HG02588 (cell line): Measurements from ENCODE around the gene ACTL7A.
"Not testable (repeated sequence)": the region's sequence is repeated elsewhere in the genome, so short reads cannot be mapped to it uniquely, and the experiment has no call there.

Experiments
- ATAC-seq: cut with Tn5 transposase; IDR thresholded peaks from one replicate; pipeline ENCODE4 v1.9.1; 2021; ENCODE audit warnings: mild to moderate bottlenecking, moderate library complexity; ENCODE audit not compliant: unreplicated experiment

Gene ACTL7A

GRCh38 chr9:108876425-108876824, 14.4 kb downstream of the ACTL7A start:
- no peak for ATAC-seq

- ATAC-seq, result no peak
These were observed 15.5 kb downstream of the ACTL7A start for GRCh38 chr9:108877524-108877923.

GRCh38 chr9:108880738-108881316, 18.8 kb downstream of the ACTL7A start:
- ATAC-seq, result no peak

DNA sequence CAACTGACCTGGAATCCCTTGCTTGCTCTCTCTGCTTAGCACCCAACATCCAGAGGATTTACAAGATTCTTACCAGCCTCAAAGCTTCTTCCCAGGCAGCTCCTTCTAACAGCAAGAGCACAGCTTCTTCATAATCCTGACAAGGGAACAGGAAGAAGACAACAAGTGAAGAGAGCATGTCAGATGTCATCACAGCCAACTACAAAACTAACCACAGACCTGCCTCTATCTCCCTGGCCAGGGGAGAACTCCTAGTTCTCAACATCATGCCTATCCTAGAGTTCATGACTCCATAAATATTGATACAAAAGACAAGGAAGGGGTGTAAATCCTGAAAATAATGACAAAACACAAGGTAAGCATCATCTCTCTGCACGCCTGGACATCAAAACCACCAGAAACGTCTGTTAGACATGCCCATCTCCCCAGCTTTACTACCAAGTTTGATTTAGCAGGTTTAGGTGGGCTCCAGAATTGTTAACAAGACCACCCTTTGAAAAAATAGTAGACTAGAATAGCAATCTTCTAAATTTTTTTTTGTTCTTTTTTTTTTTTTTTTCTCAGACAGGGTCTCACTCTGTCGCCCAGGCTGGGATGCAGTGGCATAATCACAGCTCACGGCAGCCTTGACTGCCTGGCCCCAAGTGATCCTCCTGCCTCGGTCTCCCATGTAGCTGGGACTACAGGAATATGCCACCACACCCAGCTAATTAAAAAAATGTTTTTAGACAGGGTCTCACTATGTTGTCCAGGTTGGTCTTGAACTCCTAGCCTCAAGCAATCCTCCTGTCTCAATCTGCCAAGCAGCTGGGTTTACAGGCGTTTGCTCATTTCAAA, 20.2 kb downstream of the ACTL7A start:
- no peak for ATAC-seq

GRCh38 chr9:108883085-108883484, 21.0 kb downstream of the ACTL7A start:
- no peak for ATAC-seq

- ATAC-seq, result no peak
These were observed 22.6 kb downstream of the ACTL7A start for GRCh38 chr9:108884701-108885100.

DNA sequence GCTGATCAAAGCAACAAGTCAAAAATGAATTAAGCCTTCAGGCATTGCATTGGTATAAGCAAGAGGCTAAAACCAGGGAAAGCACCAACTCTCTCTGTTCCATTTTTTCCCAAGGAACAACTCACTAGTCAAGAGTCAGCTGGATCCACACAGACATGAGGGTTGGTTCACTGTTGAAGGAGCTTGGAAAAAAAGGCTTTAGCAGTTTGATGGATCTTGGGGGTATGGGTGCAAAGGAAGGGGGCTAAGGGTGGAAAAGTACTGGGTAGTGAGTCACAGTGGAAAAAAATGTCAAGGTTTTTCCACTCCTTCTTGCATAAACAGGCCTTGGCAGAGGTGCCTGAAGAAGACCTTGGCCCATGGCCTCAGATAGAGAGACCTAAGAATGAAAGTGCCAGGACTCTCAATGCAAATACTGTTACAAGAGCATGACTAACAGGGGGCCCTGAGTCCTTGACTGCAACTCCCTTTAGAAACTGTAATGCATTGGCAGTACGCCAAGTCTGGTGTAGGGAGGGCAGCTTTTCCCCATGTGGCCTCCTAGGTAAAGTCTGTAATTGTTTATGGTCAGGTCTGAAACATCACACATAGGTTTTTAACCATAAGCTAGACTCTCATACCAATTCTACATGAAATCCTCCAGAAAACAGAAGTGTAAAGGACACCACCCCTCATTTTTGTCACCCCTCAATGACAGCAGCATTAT, 23.7 kb downstream of the ACTL7A start:
- ATAC-seq, result peak; percentile 99

GRCh38 chr9:108886594-108887271, 24.7 kb downstream of the ACTL7A start:
- ATAC-seq, result not testable (repeated sequence)

- ATAC-seq, result no peak
These were observed 27.6 kb downstream of the ACTL7A start for GRCh38 chr9:108889649-108890067.

GRCh38 chr9:108894225-108894997, 32.3 kb downstream of the ACTL7A start:
- ATAC-seq, result no peak

DNA sequence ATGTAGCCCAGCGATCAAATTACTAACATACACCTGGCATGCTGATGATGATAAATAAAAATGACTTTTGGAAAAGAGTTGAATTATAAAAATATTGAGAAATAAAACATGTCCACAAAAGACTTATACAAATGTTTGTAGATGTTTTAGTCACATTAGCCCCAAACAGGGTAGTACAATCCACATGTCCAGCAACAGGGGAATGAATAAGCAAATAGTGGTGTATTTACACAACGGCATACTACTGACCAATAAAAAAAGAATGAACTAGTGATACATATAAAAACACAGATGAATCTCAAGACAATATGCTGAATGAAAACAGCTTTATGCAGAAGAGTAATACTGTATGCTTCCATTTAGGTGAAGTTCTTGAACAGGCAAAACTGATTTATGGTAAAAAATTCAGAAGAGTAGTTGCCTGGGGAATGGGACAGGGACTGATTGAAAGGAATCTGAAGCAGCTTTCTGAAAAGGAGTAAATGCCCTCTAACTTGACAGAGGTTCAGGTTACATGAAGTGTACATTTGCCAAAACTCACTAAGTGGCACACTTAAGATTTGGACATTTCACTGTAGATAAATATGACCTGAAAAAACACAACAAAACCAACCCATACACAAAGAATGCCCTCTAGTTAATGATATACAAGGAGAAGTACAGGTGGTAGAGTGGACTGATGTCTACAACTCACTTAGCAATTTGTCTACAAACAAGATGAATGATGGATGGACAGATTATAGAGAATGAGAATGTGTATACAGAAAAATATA, 35.4 kb downstream of the ACTL7A start:
- no peak for ATAC-seq

DNA sequence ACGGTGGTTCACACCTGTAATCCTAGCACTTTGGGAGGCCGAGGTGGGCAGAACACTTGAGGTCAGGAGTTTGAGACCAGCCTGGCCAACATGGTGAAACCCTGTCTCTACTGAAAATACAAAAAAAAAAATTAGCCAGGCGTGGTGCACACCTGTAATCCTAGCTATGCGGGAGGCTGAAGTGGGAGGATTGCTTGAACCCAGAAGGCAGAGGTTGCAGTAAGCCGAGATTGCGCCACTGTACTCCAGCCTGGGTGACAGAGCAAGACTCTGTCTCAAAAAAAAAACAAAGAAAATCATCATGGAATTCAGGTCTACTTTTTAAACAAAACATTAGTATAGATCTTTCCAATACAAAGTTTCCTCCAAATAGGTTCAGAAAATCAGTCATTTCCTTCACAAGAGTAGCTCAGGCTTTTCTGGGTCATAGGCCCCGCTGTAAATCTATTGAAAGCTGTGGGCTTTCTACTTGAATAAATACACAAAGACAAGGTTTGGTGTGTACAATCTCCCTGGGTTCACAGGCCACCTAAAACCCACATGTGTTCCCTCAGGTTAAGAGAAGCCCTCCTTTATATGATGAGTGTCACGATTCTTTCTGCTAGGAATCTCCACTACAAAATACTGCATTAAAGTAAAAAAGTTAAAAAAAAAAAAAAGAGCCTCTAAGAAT, 37.1 kb downstream of the ACTL7A start:
- not testable (repeated sequence) for ATAC-seq

DNA sequence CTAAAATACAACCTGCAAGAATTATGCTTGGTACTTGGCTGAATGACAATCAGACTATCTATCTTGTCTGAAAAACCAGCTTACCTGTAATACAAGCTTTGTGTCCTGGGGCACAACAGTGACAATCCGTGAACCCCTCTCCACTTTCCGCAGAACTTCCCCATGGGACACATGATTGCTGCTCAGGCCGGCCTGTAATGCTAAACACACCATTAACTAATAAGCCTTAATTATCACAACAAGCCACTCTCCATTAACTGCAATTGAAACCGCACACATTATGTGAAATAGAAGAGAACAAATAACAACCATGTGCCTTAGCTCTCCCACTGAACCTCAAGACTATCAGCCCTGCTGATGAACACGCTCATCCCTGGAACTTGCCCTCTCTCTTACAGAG, 38.1 kb downstream of the ACTL7A start:
- no peak for ATAC-seq

GRCh38 chr9:108903420-108904103, 41.5 kb downstream of the ACTL7A start:
- no peak for ATAC-seq

DNA sequence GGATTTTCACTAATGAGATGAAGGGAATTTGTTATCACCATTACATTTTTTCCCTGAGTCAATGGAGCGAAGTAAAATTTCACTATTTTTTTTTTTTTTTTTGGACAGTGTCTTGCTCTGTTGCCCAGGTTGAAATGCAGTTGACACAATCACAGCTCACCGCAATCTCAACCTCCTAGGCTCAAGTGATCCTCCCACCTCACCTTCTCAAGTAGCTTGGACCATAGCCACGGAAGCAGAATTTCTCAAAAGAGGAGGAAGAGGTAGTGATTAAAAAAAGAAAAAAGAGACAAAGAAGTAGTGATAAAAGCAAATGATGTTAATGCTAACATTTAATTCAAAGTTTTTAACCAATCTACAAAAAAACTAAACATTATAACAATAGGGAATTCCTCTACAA, 42.1 kb downstream of the ACTL7A start:
- no peak for ATAC-seq

DNA sequence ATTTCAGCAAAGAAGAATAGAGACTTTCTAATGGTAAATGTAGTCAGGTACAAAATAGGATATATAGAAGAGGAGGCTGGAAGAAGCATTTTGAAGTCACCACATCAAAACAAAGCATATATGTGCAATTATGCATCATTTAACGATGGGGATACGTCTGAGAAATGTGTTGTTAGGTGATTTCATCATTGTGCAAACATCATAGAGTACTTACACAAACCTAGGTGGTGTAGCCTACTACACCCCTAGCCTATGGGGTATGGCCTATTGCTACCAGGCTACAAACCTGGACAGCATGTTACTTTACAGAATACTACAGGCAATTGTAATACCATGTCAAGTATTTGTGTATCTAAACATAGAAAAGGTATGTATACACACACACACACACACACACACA, 43.4 kb downstream of the ACTL7A start:
- no peak for ATAC-seq

- no peak for ATAC-seq
These were observed 48.3 kb downstream of the ACTL7A start for GRCh38 chr9:108910402-108910801.

- ATAC-seq, result no peak
These were observed 48.8 kb downstream of the ACTL7A start for GRCh38 chr9:108910914-108911313.

DNA sequence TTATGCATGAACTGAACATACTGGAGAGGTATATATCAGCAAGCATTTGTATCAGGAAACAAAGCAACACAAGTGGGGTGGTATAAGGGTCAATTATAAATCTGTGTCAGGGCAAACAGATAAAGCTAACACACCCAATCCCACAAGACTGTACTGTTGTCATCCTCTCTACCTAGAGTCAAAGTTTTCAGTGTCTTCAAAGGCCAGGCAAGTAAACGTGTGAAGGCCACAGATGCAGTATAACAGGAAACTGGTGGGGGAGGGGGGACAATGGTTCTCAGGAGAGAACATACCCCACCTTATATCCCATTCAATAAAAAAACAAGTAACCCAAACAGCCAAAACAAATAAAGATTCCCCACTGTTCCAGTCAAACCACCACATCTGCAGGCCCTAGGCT, 49.8 kb downstream of the ACTL7A start:
- ATAC-seq, result no peak
